GM13977 (cell line): ENCODE measurements around the gene UNK.

ENCODE experiments used
- DNase-seq: peaks from one replicate; pipeline ENCODE4 v3.0.0; 2012; ENCODE audit warnings: low spot score
- CTCF ChIP-seq: IDR thresholded peaks from 2 replicates; pipeline ENCODE4 v1.5.1; 2012; ENCODE audit warnings: mild to moderate bottlenecking, control low read depth; ENCODE audit not compliant: insufficient read depth; ENCODE audit errors: extremely low read depth, missing control alignments
- in situ Hi-C: fragments of 300-500 bp; cut with MboI; formaldehyde crosslinking; loops from one replicate; pipeline ENCODE4 v1.12.0; 2022; ENCODE audit warnings: low sequenced_read_pairs, low pct_unique_long_range_greater_than_20kb, mixed read lengths, inconsistent platforms; ENCODE audit not compliant: unreplicated experiment

The UNK gene

DNA sequence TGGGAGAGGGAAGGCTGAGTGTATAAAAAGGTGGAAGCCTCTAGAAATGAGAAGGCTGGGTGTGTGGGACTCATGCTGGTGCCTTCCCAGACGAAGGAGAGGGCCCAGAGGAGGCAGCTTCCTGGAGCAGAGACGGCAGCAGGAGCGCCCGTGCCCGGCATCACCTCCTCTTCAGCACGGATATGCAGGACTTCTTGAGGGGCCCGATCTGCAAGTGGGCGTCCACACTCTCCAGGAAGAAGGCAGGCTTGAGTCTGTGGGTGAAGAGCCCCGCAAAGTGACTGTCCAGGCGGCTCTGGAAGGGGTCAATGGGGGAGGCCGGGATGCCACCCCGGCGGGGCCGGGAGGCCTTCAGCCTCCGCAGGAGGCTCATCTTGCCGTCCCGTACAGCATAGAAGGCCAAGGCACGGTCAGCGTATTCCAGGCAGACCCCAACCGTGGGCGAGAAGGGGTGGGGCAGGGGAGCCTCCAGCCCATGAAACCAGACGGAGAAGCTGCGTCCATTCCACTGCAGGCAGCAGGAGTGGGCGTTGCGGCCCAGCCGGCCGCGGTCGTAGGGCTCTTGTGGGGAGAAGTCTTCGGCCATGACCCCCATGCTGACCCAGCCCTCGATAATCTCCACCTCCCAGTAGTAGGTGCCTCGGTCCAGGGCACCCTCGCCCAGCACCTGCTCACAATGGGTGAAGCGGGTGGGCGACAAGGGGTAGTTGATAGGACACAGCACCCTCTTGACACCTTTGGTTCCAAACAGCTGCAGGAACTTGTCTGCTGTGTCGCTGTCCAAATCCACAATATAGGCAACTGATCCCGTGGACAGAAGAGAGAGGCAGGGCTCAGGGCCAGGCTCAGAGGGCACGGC is 89.9 kb downstream of the UNK start:
- no peak for DNase-seq
- in situ Hi-C loops, result no loop called here
- no peak for TF ChIP-seq CTCF
